GM23248 (cell line): ENCODE measurements around the gene FOSL1.

Source experiments
- EZH2 ChIP-seq: fragments of 200-600 bp; sonication (generic); IDR thresholded peaks from 2 replicates; pipeline ENCODE4 v1.6.1; 2018; ENCODE audit warnings: antibody characterized with exemption, mild to moderate bottlenecking; ENCODE audit not compliant: insufficient read depth, poor library complexity, severe bottlenecking
- EZH2phosphoT487 ChIP-seq: fragments of 200-600 bp; sonication (generic); IDR thresholded peaks from 2 replicates; pipeline ENCODE4 v1.6.1; 2018; ENCODE audit warnings: antibody characterized with exemption, moderate library complexity, mild to moderate bottlenecking, low read depth; ENCODE audit not compliant: insufficient read depth

DNA sequence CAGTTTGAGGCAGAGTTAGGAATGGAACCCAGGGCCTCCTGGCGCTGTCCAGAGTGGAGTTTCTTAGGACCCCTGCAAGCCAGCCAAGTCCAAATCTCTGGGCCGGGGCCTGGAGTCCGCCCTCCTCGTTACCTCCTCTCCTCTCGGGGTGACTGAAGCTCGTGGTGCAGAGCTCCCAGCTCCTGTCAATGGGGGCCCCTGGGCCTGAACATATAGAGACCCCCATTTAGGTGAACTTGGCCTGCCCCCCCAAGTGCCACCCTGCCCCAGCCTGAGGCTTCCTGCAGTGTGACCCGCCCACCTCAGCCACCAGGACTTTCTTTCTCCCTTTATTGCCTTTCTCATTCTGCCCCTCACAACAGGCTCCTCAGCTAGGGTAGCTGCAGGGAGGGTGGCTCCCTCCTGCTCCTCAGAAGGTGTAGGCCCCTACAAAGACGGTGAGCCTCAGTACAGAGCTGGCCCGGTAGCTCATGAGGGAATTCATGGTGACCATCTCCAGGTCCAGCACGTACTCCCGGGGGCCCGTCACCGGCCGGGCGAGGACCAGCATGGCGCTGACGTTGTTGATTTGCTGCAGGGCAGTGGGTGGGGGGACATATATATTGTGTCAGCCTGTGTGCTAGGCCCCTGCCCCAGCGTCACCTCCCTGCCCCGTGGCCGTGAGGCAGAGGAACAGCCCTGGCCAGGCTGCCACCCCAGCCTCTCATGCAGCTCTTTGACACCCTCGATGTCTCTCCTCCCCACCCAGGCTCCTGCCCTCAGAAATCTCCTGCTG lies 33.5 kb downstream of the FOSL1 start:
- no peak for TF ChIP-seq EZH2phosphoT487
- no peak for TF ChIP-seq EZH2
